ENCODE results near the gene SLC25A27.

The SLC25A27 gene

DNA sequence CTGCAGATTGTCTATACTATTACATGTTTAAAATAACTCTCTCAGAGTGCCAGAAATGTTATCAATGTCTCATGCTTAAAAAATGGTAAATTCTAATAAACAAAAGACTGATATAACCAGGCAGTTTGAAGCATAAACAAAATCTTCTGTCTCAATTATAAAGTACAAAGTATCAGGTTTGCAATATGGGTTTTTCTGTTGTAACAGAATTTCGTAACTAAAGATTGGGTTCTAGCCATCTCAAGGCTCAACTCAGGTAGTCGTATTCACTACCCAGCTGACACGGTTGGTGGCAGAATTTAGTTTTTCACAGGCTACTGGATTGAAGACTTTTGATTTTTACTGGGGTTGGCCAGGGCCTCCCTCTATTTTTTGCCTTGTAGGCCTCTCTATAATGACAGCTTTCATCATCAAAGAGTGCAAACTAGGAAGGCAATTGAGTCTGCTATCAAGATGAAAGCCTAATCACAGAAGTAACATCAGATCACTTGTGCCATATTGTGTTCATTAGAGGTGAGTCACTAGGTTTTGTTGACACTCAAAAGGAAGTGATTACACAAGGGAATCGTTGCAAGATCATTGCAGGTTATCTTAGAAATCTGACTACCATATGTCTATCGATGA, 3.8 kb upstream of the SLC25A27 start:
- peaks cover 3% of the 10 kb centered on the region for H3K4me1 ChIP-seq
- TF ChIP-seq, protein P1, sequence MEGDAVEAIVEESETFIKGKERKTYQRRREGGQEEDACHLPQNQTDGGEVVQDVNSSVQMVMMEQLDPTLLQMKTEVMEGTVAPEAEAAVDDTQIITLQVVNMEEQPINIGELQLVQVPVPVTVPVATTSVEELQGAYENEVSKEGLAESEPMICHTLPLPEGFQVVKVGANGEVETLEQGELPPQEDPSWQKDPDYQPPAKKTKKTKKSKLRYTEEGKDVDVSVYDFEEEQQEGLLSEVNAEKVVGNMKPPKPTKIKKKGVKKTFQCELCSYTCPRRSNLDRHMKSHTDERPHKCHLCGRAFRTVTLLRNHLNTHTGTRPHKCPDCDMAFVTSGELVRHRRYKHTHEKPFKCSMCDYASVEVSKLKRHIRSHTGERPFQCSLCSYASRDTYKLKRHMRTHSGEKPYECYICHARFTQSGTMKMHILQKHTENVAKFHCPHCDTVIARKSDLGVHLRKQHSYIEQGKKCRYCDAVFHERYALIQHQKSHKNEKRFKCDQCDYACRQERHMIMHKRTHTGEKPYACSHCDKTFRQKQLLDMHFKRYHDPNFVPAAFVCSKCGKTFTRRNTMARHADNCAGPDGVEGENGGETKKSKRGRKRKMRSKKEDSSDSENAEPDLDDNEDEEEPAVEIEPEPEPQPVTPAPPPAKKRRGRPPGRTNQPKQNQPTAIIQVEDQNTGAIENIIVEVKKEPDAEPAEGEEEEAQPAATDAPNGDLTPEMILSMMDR (IDR thresholded peaks at IDR 0.05), result no peak
- no peak overlapping the region for H3K9ac ChIP-seq
- no peak overlapping the region for H3K4me3 ChIP-seq (ENCODE audit: low read depth, low read length)
- no peaks in the 10 kb centered on the region for H3K36me3 ChIP-seq (ENCODE audit: control insufficient read depth, insufficient read depth, low read length)
- no peaks in the 10 kb centered on the region for H3K27me3 ChIP-seq (ENCODE audit: control insufficient read depth, insufficient read depth, low read length)
- H3K79me2 ChIP-seq, result no peaks in the 10 kb centered on the region
- no peak overlapping the region for H3K4me2 ChIP-seq (ENCODE audit: low read length)
- no peaks in the 10 kb centered on the region for H3K9me3 ChIP-seq (ENCODE audit: control insufficient read depth, low read length)
- no peak overlapping the region for H2AFZ ChIP-seq
- H3K27ac ChIP-seq, result no peak overlapping the region

DNA sequence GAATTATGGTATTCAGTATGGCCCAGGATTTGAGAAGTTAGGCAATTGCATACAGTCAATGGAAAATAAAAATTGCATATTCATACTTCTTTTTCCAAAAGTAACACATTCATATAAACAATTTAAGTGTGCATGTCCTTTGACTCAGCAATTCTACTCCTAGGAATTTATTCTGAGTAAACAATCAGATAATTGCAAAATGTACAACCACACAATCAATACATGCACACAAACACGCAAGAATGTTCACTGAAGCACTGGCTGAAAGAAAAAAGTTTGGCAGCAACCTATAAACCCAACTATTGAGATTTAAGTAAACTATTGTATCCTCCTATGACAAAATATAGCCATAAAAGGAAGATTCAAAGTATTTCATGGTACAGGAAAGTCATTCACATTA, 1.8 kb upstream of the SLC25A27 start:
- H3K4me2 ChIP-seq (ENCODE audit: low read length), result peak overlapping the region; percentile 57
- H3K4me3 ChIP-seq (ENCODE audit: low read depth, low read length), result peak overlapping the region; percentile 99
- peak overlapping the region; percentile 97 for H2AFZ ChIP-seq
- H3K4me1 ChIP-seq, result peaks cover 9% of the 10 kb centered on the region
- no peaks in the 10 kb centered on the region for H3K79me2 ChIP-seq
- H3K36me3 ChIP-seq (ENCODE audit: control insufficient read depth, insufficient read depth, low read length), result no peaks in the 10 kb centered on the region
- peak overlapping the region; percentile 3 for H3K27ac ChIP-seq
- no peaks in the 10 kb centered on the region for H3K9me3 ChIP-seq (ENCODE audit: control insufficient read depth, low read length)
- TF ChIP-seq, protein P1 (IDR thresholded peaks at IDR 0.05), result no peak
- no peaks in the 10 kb centered on the region for H3K27me3 ChIP-seq (ENCODE audit: control insufficient read depth, insufficient read depth, low read length)
- H3K9ac ChIP-seq, result no peak overlapping the region

DNA sequence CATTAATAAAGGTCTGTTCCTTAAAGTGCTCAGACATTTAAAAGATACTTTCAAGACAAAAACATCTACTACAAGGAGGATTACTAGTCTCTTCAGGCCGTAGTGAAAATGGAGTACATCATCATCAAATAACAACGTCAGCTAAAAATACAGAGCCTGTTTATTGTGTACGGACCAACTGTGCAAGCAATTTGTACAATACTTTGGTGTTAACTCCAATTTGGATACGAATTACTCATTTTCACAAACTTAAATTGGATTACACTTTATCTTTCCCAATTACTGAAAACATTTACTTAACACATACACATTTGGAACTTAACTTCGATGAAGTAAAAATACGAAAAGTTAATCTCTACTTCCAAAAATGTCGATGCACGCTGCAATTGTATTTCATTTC, 959 bp upstream of the SLC25A27 start:
- Histone ChIP-seq H3K9ac (peak overlapping the region; percentile 24), H3K4me1 (peaks cover 9% of the 10 kb centered on the region), H3K27ac (peak overlapping the region; percentile 91), H3K79me2 (no peaks in the 10 kb centered on the region), H3K4me2 (ENCODE audit: low read length) (peak overlapping the region; percentile 73), H3K4me3 (ENCODE audit: low read depth, low read length) (peak overlapping the region; percentile 99), H3K9me3 (ENCODE audit: control insufficient read depth, low read length) (no peaks in the 10 kb centered on the region), H3K27me3 (ENCODE audit: control insufficient read depth, insufficient read depth, low read length) (no peaks in the 10 kb centered on the region), H2AFZ (peak overlapping the region; percentile 97), H3K36me3 (ENCODE audit: control insufficient read depth, insufficient read depth, low read length) (no peaks in the 10 kb centered on the region)
- TF ChIP-seq, protein P1 (IDR thresholded peaks at IDR 0.05), result no peak

DNA sequence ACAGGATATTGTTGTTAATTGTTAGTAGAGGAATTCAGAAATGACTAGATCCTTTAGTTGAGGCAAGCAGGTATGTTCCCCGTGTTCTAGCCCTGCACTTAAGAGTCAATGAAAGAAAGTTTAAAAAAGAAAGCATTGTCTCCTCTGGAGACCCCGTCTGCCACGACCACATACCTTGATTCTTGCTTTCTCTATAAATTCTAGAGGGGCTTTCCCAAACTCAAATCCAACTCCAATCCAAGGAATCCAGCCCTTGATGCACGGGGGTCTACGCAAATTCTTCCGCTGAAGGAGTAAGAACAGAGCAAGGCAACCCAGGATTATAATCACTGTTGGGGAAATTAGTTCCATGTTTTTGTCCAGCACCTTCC, 558 bp upstream of the SLC25A27 start:
- no peaks in the 10 kb centered on the region for H3K79me2 ChIP-seq

More for the DNA sequence above, 558 bp upstream of the SLC25A27 start:
- H3K36me3 ChIP-seq (ENCODE audit: control insufficient read depth, insufficient read depth, low read length), result no peaks in the 10 kb centered on the region
- peak overlapping the region; percentile 73 for H3K4me2 ChIP-seq (ENCODE audit: low read length)
- peak overlapping the region; percentile 24 for H3K9ac ChIP-seq
- H3K4me1 ChIP-seq, result peaks cover 9% of the 10 kb centered on the region
- peak overlapping the region; percentile 91 for H3K27ac ChIP-seq
- peak overlapping the region; percentile 99 for H3K4me3 ChIP-seq (ENCODE audit: low read depth, low read length)
- TF ChIP-seq, protein P1 (IDR thresholded peaks at IDR 0.05), result no peak
- no peaks in the 10 kb centered on the region for H3K27me3 ChIP-seq (ENCODE audit: control insufficient read depth, insufficient read depth, low read length)
- no peaks in the 10 kb centered on the region for H3K9me3 ChIP-seq (ENCODE audit: control insufficient read depth, low read length)
- peak overlapping the region; percentile 97 for H2AFZ ChIP-seq

All from parathyroid adenoma (tissue), 2 donors.